ENCODE measurements around the gene LGR5. TPM values are rescaled to one million over a fixed set of nuclear protein-coding genes. Genes with fewer than 3 reads are reported as not detected.
"Not testable (repeated sequence)": the region's sequence is repeated elsewhere in the genome, so short reads cannot be mapped to it uniquely, and the experiment has no call there.

Gene LGR5
- total RNA-seq, 2 experiments from 2014 or later, result not detected

- ChIA-PET CTCF (no interaction called here), POLR2A (no interaction called here)
- Mint-ChIP-seq H3K4me1 (no peaks in the 10 kb centered on the region), H3K9me3 (ENCODE audit: low read depth) (no peaks in the 10 kb centered on the region), H3K4me3 (no peak overlapping the region), H3K27me3 (peaks cover 9% of the 10 kb centered on the region), H3K27ac (no peak overlapping the region), H3K36me3 (ENCODE audit: low read depth) (no peaks in the 10 kb centered on the region)
- intact Hi-C loops (cut with DNase I, micrococcal nuclease), result no loop called here
- no peak for DNase-seq
- ATAC-seq, result no peak
Measured at GRCh38 chr12:71478270-71478669, 38.7 kb downstream of the LGR5 start.

- ChIA-PET POLR2A (no interaction called here), CTCF (interaction anchor here (0.7 to 0.8 kb wide), 2 partner anchors 12 to 21 kb away, joined by 3 to 4 read pairs; no protein-coding TSS in a partner anchor)
- no peaks in the 10 kb centered on the region for H3K36me3 Mint-ChIP-seq (ENCODE audit: low read depth)
- intact Hi-C loops (cut with DNase I, micrococcal nuclease), result no loop called here
- H3K9me3 Mint-ChIP-seq (ENCODE audit: low read depth), result no peaks in the 10 kb centered on the region
- no peaks in the 10 kb centered on the region for H3K4me1 Mint-ChIP-seq
- no peak overlapping the region for H3K4me3 Mint-ChIP-seq
- no peak overlapping the region for H3K27ac Mint-ChIP-seq
- no peak for DNase-seq
- H3K27me3 Mint-ChIP-seq, result peaks cover 10% of the 10 kb centered on the region
- ATAC-seq, result no peak
Measured at GRCh38 chr12:71484272-71484905, 44.8 kb downstream of the LGR5 start.

GRCh38 chr12:71490844-71491243 lies 51.2 kb downstream of the LGR5 start:
- DNase-seq; POLR2A ChIA-PET; H3K9me3 Mint-ChIP-seq (ENCODE audit: low read depth); H3K27me3 Mint-ChIP-seq; H3K4me1 Mint-ChIP-seq; H3K4me3 Mint-ChIP-seq; intact Hi-C loops (cut with DNase I, micrococcal nuclease); ATAC-seq; H3K36me3 Mint-ChIP-seq (ENCODE audit: low read depth); H3K27ac Mint-ChIP-seq: not testable (repeated sequence)
- CTCF ChIA-PET, result interaction anchor here (0.6 kb wide), 1 partner anchor 774 kb away, joined by 3 read pairs; no protein-coding TSS in a partner anchor

- Mint-ChIP-seq H3K4me1 (no peaks in the 10 kb centered on the region), H3K27me3 (no peaks in the 10 kb centered on the region), H3K9me3 (ENCODE audit: low read depth) (peaks cover 5% of the 10 kb centered on the region), H3K36me3 (ENCODE audit: low read depth) (no peaks in the 10 kb centered on the region), H3K27ac (no peak overlapping the region), H3K4me3 (no peak overlapping the region)
- DNase-seq, result no peak
- ChIA-PET POLR2A (no interaction called here), CTCF (no interaction called here)
- intact Hi-C loops (cut with DNase I, micrococcal nuclease), result no loop called here
- ATAC-seq, result no peak
Measured at GRCh38 chr12:71492604-71493003, 53.0 kb downstream of the LGR5 start.

GRCh38 chr12:71499834-71500233 lies 60.2 kb downstream of the LGR5 start:
- ChIA-PET POLR2A (no interaction called here), CTCF (interaction anchor here (0.9 to 1.6 kb wide), 2 partner anchors 44 to 107 kb away, joined by 3 read pairs; no protein-coding TSS in a partner anchor)
- Mint-ChIP-seq H3K27me3 (no peaks in the 10 kb centered on the region), H3K36me3 (ENCODE audit: low read depth) (no peaks in the 10 kb centered on the region), H3K4me3 (no peak overlapping the region), H3K27ac (no peak overlapping the region), H3K9me3 (ENCODE audit: low read depth) (no peaks in the 10 kb centered on the region), H3K4me1 (peaks cover 11% of the 10 kb centered on the region)
- intact Hi-C loops (cut with DNase I, micrococcal nuclease), result no loop called here
- DNase-seq, result no peak
- ATAC-seq, result no peak

GRCh38 chr12:71503579-71504391 lies 64.2 kb downstream of the LGR5 start:
- Mint-ChIP-seq H3K27ac (no peak overlapping the region), H3K9me3 (ENCODE audit: low read depth) (no peaks in the 10 kb centered on the region), H3K4me1 (peaks cover 11% of the 10 kb centered on the region), H3K4me3 (no peak overlapping the region), H3K36me3 (ENCODE audit: low read depth) (no peaks in the 10 kb centered on the region), H3K27me3 (no peaks in the 10 kb centered on the region)
- CTCF ChIA-PET, result interaction anchor here (0.7 kb wide), 1 partner anchor 729 kb away, joined by 3 read pairs; no protein-coding TSS in a partner anchor
- peak; percentile 44 for ATAC-seq
- POLR2A ChIA-PET, result no interaction called here
- no peak for DNase-seq
- intact Hi-C loops (cut with DNase I, micrococcal nuclease), result no loop called here

GRCh38 chr12:71504476-71504875 lies 64.9 kb downstream of the LGR5 start:
- Mint-ChIP-seq H3K27me3 (no peaks in the 10 kb centered on the region), H3K4me3 (no peak overlapping the region), H3K27ac (no peak overlapping the region), H3K36me3 (ENCODE audit: low read depth) (no peaks in the 10 kb centered on the region), H3K9me3 (ENCODE audit: low read depth) (no peaks in the 10 kb centered on the region), H3K4me1 (peaks cover 11% of the 10 kb centered on the region)
- DNase-seq (no peak), ATAC-seq (no peak)
- intact Hi-C loops (cut with DNase I, micrococcal nuclease), result no loop called here
- POLR2A ChIA-PET, result no interaction called here
- CTCF ChIA-PET, result interaction anchor here (0.7 to 1.1 kb wide), 2 partner anchors 9 to 729 kb away, joined by 3 to 4 read pairs; no protein-coding TSS in a partner anchor

- no peaks in the 10 kb centered on the region for H3K36me3 Mint-ChIP-seq (ENCODE audit: low read depth)
Measured at GRCh38 chr12:71509705-71510104, 70.1 kb downstream of the LGR5 start.

GRCh38 chr12:71517145-71517846 lies 77.7 kb downstream of the LGR5 start:
- no peak for ATAC-seq
- no peaks in the 10 kb centered on the region for H3K36me3 Mint-ChIP-seq (ENCODE audit: low read depth)
- no peak overlapping the region for H3K4me3 Mint-ChIP-seq
- ChIA-PET CTCF (no interaction called here), POLR2A (no interaction called here)
- H3K27me3 Mint-ChIP-seq, result peaks cover 12% of the 10 kb centered on the region
- no peak for DNase-seq
- no peak overlapping the region for H3K27ac Mint-ChIP-seq
- intact Hi-C loops (cut with DNase I, micrococcal nuclease), result no loop called here
- no peaks in the 10 kb centered on the region for H3K4me1 Mint-ChIP-seq
- no peaks in the 10 kb centered on the region for H3K9me3 Mint-ChIP-seq (ENCODE audit: low read depth)

More at GRCh38 chr12:71509705-71510104, 70.1 kb downstream of the LGR5 start:
- POLR2A ChIA-PET, result no interaction called here
- Mint-ChIP-seq H3K27me3 (peaks cover 9% of the 10 kb centered on the region), H3K9me3 (ENCODE audit: low read depth) (no peaks in the 10 kb centered on the region), H3K4me3 (no peak overlapping the region), H3K27ac (no peak overlapping the region), H3K4me1 (no peaks in the 10 kb centered on the region)
- CTCF ChIA-PET, result interaction anchor here (1.2 kb wide), 1 partner anchor 15 kb away, joined by 3 read pairs; no protein-coding TSS in a partner anchor
- no peak for DNase-seq
- ATAC-seq, result no peak
- intact Hi-C loops (cut with DNase I, micrococcal nuclease), result no loop called here

- Mint-ChIP-seq H3K27me3 (peaks cover 5% of the 10 kb centered on the region), H3K9me3 (ENCODE audit: low read depth) (no peaks in the 10 kb centered on the region), H3K27ac (no peak overlapping the region), H3K4me1 (no peaks in the 10 kb centered on the region), H3K36me3 (ENCODE audit: low read depth) (no peaks in the 10 kb centered on the region), H3K4me3 (no peak overlapping the region)
- intact Hi-C loops (cut with DNase I, micrococcal nuclease), result no loop called here
- no peak for ATAC-seq
- DNase-seq, result no peak
- ChIA-PET CTCF (no interaction called here), POLR2A (no interaction called here)
Measured at GRCh38 chr12:71521125-71521524, 81.5 kb downstream of the LGR5 start.

GRCh38 chr12:71524626-71525025 lies 85.0 kb downstream of the LGR5 start:
- ChIA-PET CTCF (interaction anchor here (0.9 kb wide), 1 partner anchor 15 kb away, joined by 3 read pairs; no protein-coding TSS in a partner anchor), POLR2A (no interaction called here)
- Mint-ChIP-seq H3K27me3 (peaks cover 4% of the 10 kb centered on the region), H3K4me1 (no peaks in the 10 kb centered on the region), H3K27ac (no peak overlapping the region), H3K9me3 (ENCODE audit: low read depth) (no peaks in the 10 kb centered on the region), H3K36me3 (ENCODE audit: low read depth) (no peaks in the 10 kb centered on the region), H3K4me3 (no peak overlapping the region)
- intact Hi-C loops (cut with DNase I, micrococcal nuclease), result no loop called here
- no peak for DNase-seq
- no peak for ATAC-seq
